ENCODE measurements around the gene MCM3AP.

DNA sequence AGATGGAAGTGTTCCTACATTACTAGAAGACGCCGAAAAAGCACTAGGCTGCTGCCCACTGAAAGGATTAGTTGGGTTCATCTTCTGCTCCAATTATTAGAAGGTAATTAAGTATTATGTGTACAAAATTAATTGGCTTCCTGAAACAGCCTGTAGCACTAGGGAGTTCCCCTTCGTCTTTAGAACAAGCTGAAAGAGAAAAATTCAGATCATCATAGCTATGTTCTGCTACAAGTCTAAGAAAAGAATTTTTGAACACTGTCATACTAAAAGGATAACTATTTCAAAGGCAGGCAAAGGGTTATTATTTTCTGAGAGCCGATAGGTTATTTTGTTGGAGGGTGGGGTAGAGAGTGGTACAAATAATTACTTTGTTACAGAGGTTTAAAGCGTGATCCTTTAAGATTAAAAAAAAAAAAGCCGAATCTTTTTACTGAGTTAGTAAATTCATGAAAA lies at the start of gene MCM3AP:
- TF ChIP-seq, protein P1, sequence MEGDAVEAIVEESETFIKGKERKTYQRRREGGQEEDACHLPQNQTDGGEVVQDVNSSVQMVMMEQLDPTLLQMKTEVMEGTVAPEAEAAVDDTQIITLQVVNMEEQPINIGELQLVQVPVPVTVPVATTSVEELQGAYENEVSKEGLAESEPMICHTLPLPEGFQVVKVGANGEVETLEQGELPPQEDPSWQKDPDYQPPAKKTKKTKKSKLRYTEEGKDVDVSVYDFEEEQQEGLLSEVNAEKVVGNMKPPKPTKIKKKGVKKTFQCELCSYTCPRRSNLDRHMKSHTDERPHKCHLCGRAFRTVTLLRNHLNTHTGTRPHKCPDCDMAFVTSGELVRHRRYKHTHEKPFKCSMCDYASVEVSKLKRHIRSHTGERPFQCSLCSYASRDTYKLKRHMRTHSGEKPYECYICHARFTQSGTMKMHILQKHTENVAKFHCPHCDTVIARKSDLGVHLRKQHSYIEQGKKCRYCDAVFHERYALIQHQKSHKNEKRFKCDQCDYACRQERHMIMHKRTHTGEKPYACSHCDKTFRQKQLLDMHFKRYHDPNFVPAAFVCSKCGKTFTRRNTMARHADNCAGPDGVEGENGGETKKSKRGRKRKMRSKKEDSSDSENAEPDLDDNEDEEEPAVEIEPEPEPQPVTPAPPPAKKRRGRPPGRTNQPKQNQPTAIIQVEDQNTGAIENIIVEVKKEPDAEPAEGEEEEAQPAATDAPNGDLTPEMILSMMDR (IDR thresholded peaks at IDR 0.05): no peak
- TF ChIP-seq EZH2 (IDR thresholded peaks at IDR 0.05): no peak
- no peak for TF ChIP-seq EZH2phosphoT487 (IDR thresholded peaks at IDR 0.05)
